HEK293 (cell line): ENCODE measurements around the gene MTCH1.

Source experiments
- CTCF ChIA-PET: fragments of 350-600 bp; formaldehyde crosslinking; extraction: SDS; loops from one replicate; lab custom pipeline; 2021; ENCODE audit warnings: antibody characterized with exemption; lab: Yijun Ruan, JAX
- POLR2A ChIA-PET: fragments of 300-600 bp; formaldehyde crosslinking; extraction: SDS; loops from one replicate; lab custom pipeline; 2020; ENCODE audit warnings: antibody characterized with exemption, inconsistent platforms; lab: Yijun Ruan, JAX
- H3K27ac ChIP-seq: fragments of 200-500 bp; sonication (Bioruptor generic); 2 replicates; pipeline ENCODE4 v1.5.1; 2014; ENCODE audit warnings: low read depth, low read length, control low read depth, inconsistent platforms; ENCODE audit errors: extremely low read depth
- H3K36me3 ChIP-seq, 2 experiments: fragments of 200-500 bp in 1 of 2; sonication (Bioruptor generic) in 1 of 2; 1 replicate in 1 of 2; 2 replicates in 1 of 2; pipeline ENCODE4 v1.5.1; 2014 to 2017; ENCODE audit warnings: inconsistent platforms in 2 of 2, low read length in 2 of 2; ENCODE audit not compliant: control insufficient read depth in 2 of 2, insufficient read depth in 1 of 2
- H3K4me1 ChIP-seq: fragments of 200-500 bp; sonication (Bioruptor generic); 2 replicates; pipeline ENCODE4 v1.5.1; 2014; ENCODE audit warnings: mild to moderate bottlenecking, low read length, inconsistent platforms; ENCODE audit not compliant: control insufficient read depth, insufficient read depth
- H3K4me3 ChIP-seq: 2 replicates; pipeline ENCODE4 v1.5.1; 2011; ENCODE audit warnings: low read depth, mild to moderate bottlenecking, control low read depth, low read length, moderate library complexity
- H3K9me3 ChIP-seq: fragments of 200-500 bp; sonication (Bioruptor generic); 2 replicates; pipeline ENCODE4 v1.5.1; 2014; ENCODE audit warnings: low read depth, low read length, inconsistent platforms; ENCODE audit not compliant: control insufficient read depth, insufficient read depth
- CTCF ChIP-seq: fragments of 450-650 bp; formaldehyde crosslinking; IDR thresholded peaks from 2 replicates; pipeline ENCODE4 v1.5.1; 2016; ENCODE audit warnings: missing biosample characterization, missing genetic modification characterization
- FEZF1 ChIP-seq: fragments of 450-650 bp; formaldehyde crosslinking; IDR thresholded peaks from 2 replicates; pipeline ENCODE4 v1.5.1; 2016; ENCODE audit warnings: missing biosample characterization, missing genetic modification characterization
- MEIS1 ChIP-seq: sonication (generic); formaldehyde crosslinking; IDR thresholded peaks from 2 replicates; pipeline ENCODE4 v1.8.1; 2022; ENCODE audit warnings: missing genetic modification reagents, mild to moderate bottlenecking, borderline replicate concordance
- PRDM10 ChIP-seq: fragments of 450-650 bp; formaldehyde crosslinking; IDR thresholded peaks from 2 replicates; pipeline ENCODE4 v1.5.1; 2016; ENCODE audit warnings: missing biosample characterization, missing genetic modification characterization
- PRDM6 ChIP-seq: fragments of 450-650 bp; formaldehyde crosslinking; IDR thresholded peaks from 2 replicates; pipeline ENCODE4 v1.5.1; 2017; ENCODE audit warnings: missing biosample characterization, missing genetic modification characterization
- SP2 ChIP-seq: fragments of 450-650 bp; formaldehyde crosslinking; IDR thresholded peaks from 2 replicates; pipeline ENCODE4 v1.5.1; 2016; ENCODE audit warnings: missing biosample characterization, missing genetic modification characterization
- ZFHX2 ChIP-seq: fragments of 450-650 bp; formaldehyde crosslinking; conservative IDR thresholded peaks from 2 replicates; pipeline ENCODE4 v1.5.1; 2016; ENCODE audit warnings: missing biosample characterization, missing genetic modification characterization
- ZFP37 ChIP-seq: fragments of 450-650 bp; formaldehyde crosslinking; IDR thresholded peaks from 2 replicates; pipeline ENCODE4 v1.5.1; 2016; ENCODE audit warnings: missing biosample characterization, missing genetic modification characterization
- ZFP69B ChIP-seq: fragments of 450-650 bp; formaldehyde crosslinking; IDR thresholded peaks from 2 replicates; pipeline ENCODE4 v1.5.1; 2016; ENCODE audit warnings: missing biosample characterization, missing genetic modification characterization
- ZNF10 ChIP-seq: fragments of 450-650 bp; formaldehyde crosslinking; IDR thresholded peaks from 2 replicates; pipeline ENCODE4 v1.5.1; 2017; ENCODE audit warnings: missing biosample characterization, missing genetic modification characterization
- ZNF221 ChIP-seq: fragments of 450-650 bp; formaldehyde crosslinking; IDR thresholded peaks from 2 replicates; pipeline ENCODE4 v1.5.1; 2017; ENCODE audit warnings: missing biosample characterization, missing genetic modification characterization, borderline replicate concordance
- ZNF248 ChIP-seq: fragments of 450-650 bp; formaldehyde crosslinking; IDR thresholded peaks from 2 replicates; pipeline ENCODE4 v1.5.1; 2017; ENCODE audit warnings: missing biosample characterization, missing genetic modification characterization
- ZNF274 ChIP-seq, 2 experiments: fragments of 200-500 bp in 1 of 2; fragments of 450-650 bp in 1 of 2; sonication (Bioruptor generic) in 1 of 2; formaldehyde crosslinking in 1 of 2; IDR thresholded peaks; 2 replicates each; pipeline versions ENCODE4 v1.5.1 to v1.6.1; 2014 to 2016; ENCODE audit warnings: borderline replicate concordance in 1 of 2, inconsistent platforms in 1 of 2, low read length in 1 of 2, missing biosample characterization in 1 of 2, missing genetic modification characterization in 1 of 2
- ZNF335 ChIP-seq: fragments of 450-650 bp; formaldehyde crosslinking; conservative IDR thresholded peaks from 2 replicates; pipeline ENCODE4 v1.5.1; 2016; ENCODE audit warnings: missing biosample characterization, missing genetic modification characterization
- ZNF404 ChIP-seq: fragments of 450-650 bp; formaldehyde crosslinking; IDR thresholded peaks from 2 replicates; pipeline ENCODE4 v1.5.1; 2017; ENCODE audit warnings: missing biosample characterization, missing genetic modification characterization
- ZNF473 ChIP-seq: fragments of 450-650 bp; formaldehyde crosslinking; IDR thresholded peaks from 2 replicates; pipeline ENCODE4 v1.5.1; 2017; ENCODE audit warnings: missing biosample characterization, missing genetic modification characterization
- ZNF660 ChIP-seq: fragments of 450-650 bp; IDR thresholded peaks from 2 replicates; pipeline ENCODE4 v1.5.1; 2018; ENCODE audit warnings: missing biosample characterization, mild to moderate bottlenecking, missing genetic modification characterization
- ZNF747 ChIP-seq: fragments of 450-650 bp; formaldehyde crosslinking; IDR thresholded peaks from 2 replicates; pipeline ENCODE4 v1.5.1; 2016; ENCODE audit warnings: missing biosample characterization, missing genetic modification characterization
- ZNF777 ChIP-seq: fragments of 450-650 bp; formaldehyde crosslinking; IDR thresholded peaks from 2 replicates; pipeline ENCODE4 v1.5.1; 2017; ENCODE audit warnings: missing biosample characterization, missing genetic modification characterization, borderline replicate concordance

The MTCH1 gene

GRCh38 chr6:36976931-36977330, 9.1 kb downstream of the MTCH1 start (continued):
- TF ChIP-seq PRDM10 (tag by site-specific recombination) (no peak), MEIS1 (CRISPR knock-in tag) (no peak), SP2 (tag by site-specific recombination) (no peak), ZNF248 (tag by site-specific recombination) (no peak), ZNF660 (tag by site-specific recombination) (no peak), FEZF1 (tag by site-specific recombination) (no peak)

GRCh38 chr6:36976509-36976908, 9.5 kb downstream of the MTCH1 start:
- H3K4me1 ChIP-seq: peaks cover 5% of the 10 kb centered on the region; the same call in 1 of the 2 replicates
- ChIA-PET CTCF (interaction anchor here (0.6 to 2.0 kb wide), 6 partner anchors 39 to 233 kb away, joined by 3 to 12 read pairs (median 4); no protein-coding TSS in a partner anchor), POLR2A (interaction anchor here (1.7 kb wide), 1 partner anchor 10 kb away, joined by 6 read pairs; the partner anchor contains the start of gene MTCH1)
- H3K27ac ChIP-seq: no peak overlapping the region
- TF ChIP-seq CTCF (tag by site-specific recombination) (no peak), ZFP69B (no peak), ZNF404 (no peak), ZFHX2 (tag by site-specific recombination) (no peak), ZNF777 (no peak), ZNF335 (no peak), ZNF10 (no peak), ZNF747 (tag by site-specific recombination) (no peak), ZNF473 (no peak), ZFP37 (tag by site-specific recombination) (no peak), PRDM6 (no peak), ZNF274 (IDR thresholded peaks at IDR 0.05; ENCODE audit: low read length) (no peak), ZNF274 (tag by site-specific recombination; IDR thresholded peaks at IDR 0.05; ENCODE audit: borderline replicate concordance) (no peak), ZNF221 (tag by site-specific recombination) (no peak)
- peaks cover 11 to 99% of the 10 kb centered on the region in 2 experiments for H3K36me3 ChIP-seq
- no peak overlapping the region for H3K4me3 ChIP-seq
- no peaks in the 10 kb centered on the region for H3K9me3 ChIP-seq
